Heart left ventricle (tissue), 13 donors: ENCODE results near the gene ALAS1.

Source experiments
- POLR2A ChIP-seq, 2 donors: fragments of 450-650 bp; IDR thresholded peaks; one replicate each; pipeline ENCODE4 v1.6.1; 2017; ENCODE audit warnings: antibody characterized with exemption in 2 of 2, mild to moderate bottlenecking in 2 of 2, moderate library complexity in 2 of 2
- TF ChIP-seq, protein P1 (sequence below), 12 donors: fragments of 200-600 bp; sonication (generic) in 4 of 12; IDR thresholded peaks; one replicate each; pipeline versions ENCODE4 v1.5.0 to v1.8.0; 2018 to 2022; ENCODE audit warnings: antibody characterized with exemption in 12 of 12, mild to moderate bottlenecking in 5 of 12
- donor health status: ischemic (EF 13 %, LVEDD 7.1; RV severe dilation, severe dysfunction).
- donor health status: DM: no; HTN: yes; CAD: no.
- donor health status: DM: no; HTN: no; CAD: no.
- donor health status: ischemic (EF 25% LVEDD 6.9; RV normal size, moderate dysfunction).
- donor health status: ischemic (EF 25% LVEDD 5.7; RV mildly dilated, moderate dysfunction).
- donor health status: ischemic (EF 35%, LVEDD 5.7; RV mildly dilated, moderate dysfunction).
- donor health status: nonischemic (EF 11% LVEDD 7.7; RV severe dilation, severe dysfunction).
- donor health status: DM: yes; HTN: yes; CAD: no.
- donor health status: PGD.
- donor health status: ischemic (EF 29% LVEDD 5.4; RV normal size, mild dysfunction).
- donor health status: nonischemic (EF 23%, LVEDD 6.1; RV moderate dilation, normal function).

DNA sequence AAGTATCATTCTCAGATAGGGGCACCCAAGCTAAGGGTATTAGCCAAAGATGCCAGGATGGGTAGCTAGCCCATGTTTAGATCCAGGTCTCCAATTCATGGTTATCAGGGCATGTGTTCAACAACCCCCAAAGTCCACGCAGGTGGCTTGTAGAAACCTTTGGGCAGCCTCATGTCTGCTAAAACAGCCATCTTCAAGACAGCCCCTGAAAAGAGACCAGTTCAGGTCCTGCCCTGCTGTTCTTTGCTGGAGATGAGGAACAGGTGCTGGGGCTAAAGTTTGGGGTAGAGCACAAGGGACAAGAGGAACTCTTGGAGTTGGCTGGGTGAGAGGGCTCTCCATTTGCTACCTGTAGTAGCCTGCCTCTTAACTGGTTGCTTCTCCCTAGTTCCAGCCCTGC is 52.2 kb downstream of the ALAS1 start:
- TF ChIP-seq, protein P1, sequence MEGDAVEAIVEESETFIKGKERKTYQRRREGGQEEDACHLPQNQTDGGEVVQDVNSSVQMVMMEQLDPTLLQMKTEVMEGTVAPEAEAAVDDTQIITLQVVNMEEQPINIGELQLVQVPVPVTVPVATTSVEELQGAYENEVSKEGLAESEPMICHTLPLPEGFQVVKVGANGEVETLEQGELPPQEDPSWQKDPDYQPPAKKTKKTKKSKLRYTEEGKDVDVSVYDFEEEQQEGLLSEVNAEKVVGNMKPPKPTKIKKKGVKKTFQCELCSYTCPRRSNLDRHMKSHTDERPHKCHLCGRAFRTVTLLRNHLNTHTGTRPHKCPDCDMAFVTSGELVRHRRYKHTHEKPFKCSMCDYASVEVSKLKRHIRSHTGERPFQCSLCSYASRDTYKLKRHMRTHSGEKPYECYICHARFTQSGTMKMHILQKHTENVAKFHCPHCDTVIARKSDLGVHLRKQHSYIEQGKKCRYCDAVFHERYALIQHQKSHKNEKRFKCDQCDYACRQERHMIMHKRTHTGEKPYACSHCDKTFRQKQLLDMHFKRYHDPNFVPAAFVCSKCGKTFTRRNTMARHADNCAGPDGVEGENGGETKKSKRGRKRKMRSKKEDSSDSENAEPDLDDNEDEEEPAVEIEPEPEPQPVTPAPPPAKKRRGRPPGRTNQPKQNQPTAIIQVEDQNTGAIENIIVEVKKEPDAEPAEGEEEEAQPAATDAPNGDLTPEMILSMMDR (IDR thresholded peaks at IDR 0.05), result no peak
- no peak for TF ChIP-seq POLR2A (IDR thresholded peaks at IDR 0.05)
